Measurements from ENCODE around the gene CCDC120. TPM values are rescaled to one million over a fixed set of nuclear protein-coding genes. Genes with fewer than 3 reads are reported as not detected.

CCDC120 gene
- total RNA-seq, 3 donors from 2014 or later, result 0.80 to 6.3 (median 4.3) TPM

DNA sequence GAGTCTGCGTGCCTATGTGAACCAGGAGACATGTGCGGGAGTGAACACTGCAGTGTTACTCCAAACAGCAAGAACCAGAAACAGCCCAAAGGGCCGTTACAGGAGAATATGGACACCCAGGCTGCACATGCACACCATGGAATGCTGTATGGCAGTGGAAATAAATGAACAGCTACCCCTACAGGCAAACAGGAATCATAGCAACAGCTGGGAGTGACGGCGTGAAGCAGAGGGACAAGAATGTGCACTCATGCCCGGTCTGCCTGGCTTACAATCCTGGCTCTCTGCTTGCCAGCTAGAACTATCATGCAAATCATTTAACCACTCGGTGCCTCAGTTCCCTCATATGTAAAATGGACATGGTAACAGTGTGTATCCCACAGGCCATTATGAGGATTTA is 48.1 kb downstream of the CCDC120 start:
- H3K9me3 ChIP-seq, result no peaks in the 10 kb centered on the region
- intact Hi-C loops (cut with DNase I; ENCODE audit: low total_unique reads), result no loop called here
- H3K4me1 ChIP-seq, result no peaks in the 10 kb centered on the region
- TF ChIP-seq, protein P1, sequence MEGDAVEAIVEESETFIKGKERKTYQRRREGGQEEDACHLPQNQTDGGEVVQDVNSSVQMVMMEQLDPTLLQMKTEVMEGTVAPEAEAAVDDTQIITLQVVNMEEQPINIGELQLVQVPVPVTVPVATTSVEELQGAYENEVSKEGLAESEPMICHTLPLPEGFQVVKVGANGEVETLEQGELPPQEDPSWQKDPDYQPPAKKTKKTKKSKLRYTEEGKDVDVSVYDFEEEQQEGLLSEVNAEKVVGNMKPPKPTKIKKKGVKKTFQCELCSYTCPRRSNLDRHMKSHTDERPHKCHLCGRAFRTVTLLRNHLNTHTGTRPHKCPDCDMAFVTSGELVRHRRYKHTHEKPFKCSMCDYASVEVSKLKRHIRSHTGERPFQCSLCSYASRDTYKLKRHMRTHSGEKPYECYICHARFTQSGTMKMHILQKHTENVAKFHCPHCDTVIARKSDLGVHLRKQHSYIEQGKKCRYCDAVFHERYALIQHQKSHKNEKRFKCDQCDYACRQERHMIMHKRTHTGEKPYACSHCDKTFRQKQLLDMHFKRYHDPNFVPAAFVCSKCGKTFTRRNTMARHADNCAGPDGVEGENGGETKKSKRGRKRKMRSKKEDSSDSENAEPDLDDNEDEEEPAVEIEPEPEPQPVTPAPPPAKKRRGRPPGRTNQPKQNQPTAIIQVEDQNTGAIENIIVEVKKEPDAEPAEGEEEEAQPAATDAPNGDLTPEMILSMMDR (IDR thresholded peaks at IDR 0.05), result peak in 1 of 3 donors; percentile 26
- TF ChIP-seq POLR2A (IDR thresholded peaks at IDR 0.05), result no peak
- TF ChIP-seq POLR2AphosphoS5 (IDR thresholded peaks at IDR 0.05), result no peak
- no peak overlapping the region for H3K27ac ChIP-seq
- H3K27me3 ChIP-seq, result peaks cover 0 to 12% of the 10 kb centered on the region in 2 donors
- H3K36me3 ChIP-seq, result no peaks in the 10 kb centered on the region
- no peak for DNase-seq (ENCODE audit: low spot score in 2 of 2)
- H3K4me3 ChIP-seq, result no peak overlapping the region

DNA sequence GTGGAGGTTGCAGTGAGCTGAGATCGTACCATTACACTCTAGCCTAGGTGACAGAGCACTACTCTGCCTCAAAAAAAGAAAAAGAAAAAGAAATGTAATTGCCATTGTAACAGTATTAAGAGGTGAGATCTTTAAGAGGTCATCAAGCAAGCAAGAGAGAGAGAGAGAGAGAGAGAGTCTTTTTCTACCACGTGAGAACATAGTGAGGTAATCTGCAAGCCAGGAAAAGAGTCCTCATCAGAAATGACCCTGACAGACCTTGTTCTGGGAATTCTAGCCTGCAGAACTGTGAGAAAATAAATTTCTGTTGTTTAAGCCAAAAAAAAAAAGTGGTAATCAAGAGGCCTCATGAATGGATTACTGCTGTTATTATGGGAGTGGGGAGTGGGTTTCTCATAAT is 49.8 kb downstream of the CCDC120 start:
- Histone ChIP-seq H3K27ac (no peak overlapping the region), H3K9me3 (no peaks in the 10 kb centered on the region), H3K27me3 (peaks cover 0 to 22% of the 10 kb centered on the region in 2 donors), H3K4me3 (no peak overlapping the region), H3K4me1 (no peaks in the 10 kb centered on the region), H3K36me3 (no peaks in the 10 kb centered on the region)
- intact Hi-C loops (cut with DNase I; ENCODE audit: low total_unique reads), result no loop called here
- no peak for TF ChIP-seq POLR2AphosphoS5 (IDR thresholded peaks at IDR 0.05)
- TF ChIP-seq, protein P1 (IDR thresholded peaks at IDR 0.05), result no peak
- TF ChIP-seq POLR2A (IDR thresholded peaks at IDR 0.05), result no peak
- DNase-seq (ENCODE audit: low spot score in 2 of 2), result no peak

DNA sequence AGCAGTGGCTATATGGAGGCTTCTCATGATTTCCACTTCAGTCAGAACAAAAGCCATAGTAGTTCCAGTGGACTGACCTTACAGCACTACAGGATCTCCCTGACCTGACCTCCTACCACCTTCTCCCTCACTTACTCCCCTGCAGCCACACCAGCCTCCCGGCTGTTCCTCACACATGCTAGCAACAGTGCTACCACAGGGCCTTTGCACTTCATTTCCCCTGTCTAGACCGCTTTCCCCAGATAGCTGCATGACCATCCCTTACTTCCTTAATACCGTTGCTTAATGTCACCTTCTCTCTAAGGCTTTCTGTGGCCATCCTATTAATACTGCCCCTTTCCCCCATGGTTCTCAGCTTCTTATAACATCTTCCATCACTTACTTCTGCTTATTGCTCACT is 51.6 kb downstream of the CCDC120 start:
- no peaks in the 10 kb centered on the region for H3K4me1 ChIP-seq
- intact Hi-C loops (cut with DNase I; ENCODE audit: low total_unique reads), result loop anchor here (5.0 kb wide), 1 partner anchor 977 kb away; no protein-coding TSS in a partner anchor

DNA sequence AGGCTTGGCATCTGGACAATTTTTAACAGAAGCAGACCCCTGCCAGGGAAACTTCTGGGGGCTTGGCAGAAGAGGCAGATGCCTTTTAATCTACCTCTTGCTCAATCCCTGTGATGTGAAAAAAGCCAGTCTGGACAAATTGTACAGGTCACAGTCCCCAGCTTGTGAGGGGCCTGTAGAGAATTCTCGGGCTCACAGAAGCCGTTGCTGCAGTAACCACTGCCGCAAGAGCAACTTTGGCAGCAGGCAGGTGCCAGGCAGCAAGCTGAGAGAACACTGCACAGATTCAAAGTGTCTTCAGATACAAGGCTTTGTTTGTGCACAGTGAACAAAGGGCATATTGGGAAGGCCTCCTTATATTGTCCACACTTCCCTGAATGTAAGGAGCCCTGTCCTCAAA is 53.0 kb downstream of the CCDC120 start:
- H3K9me3 ChIP-seq, result no peaks in the 10 kb centered on the region
- no peaks in the 10 kb centered on the region for H3K4me1 ChIP-seq
- H3K27ac ChIP-seq, result peak overlapping the region; percentile 40 to 62
- DNase-seq (ENCODE audit: low spot score in 2 of 2), result peak in 1 of 2 donors; percentile 26
- H3K27me3 ChIP-seq, result peaks cover 0 to 18% of the 10 kb centered on the region in 2 donors
- no peaks in the 10 kb centered on the region for H3K36me3 ChIP-seq
- intact Hi-C loops (cut with DNase I; ENCODE audit: low total_unique reads), result loop anchor here (5.0 kb wide), 1 partner anchor 976 kb away; no protein-coding TSS in a partner anchor
- H3K4me3 ChIP-seq, result no peak overlapping the region
- TF ChIP-seq, protein P1 (IDR thresholded peaks at IDR 0.05), result no peak
- TF ChIP-seq POLR2AphosphoS5 (IDR thresholded peaks at IDR 0.05), result no peak
- no peak for TF ChIP-seq POLR2A (IDR thresholded peaks at IDR 0.05)

More for the DNA sequence above, 51.6 kb downstream of the CCDC120 start:
- Histone ChIP-seq H3K4me3 (no peak overlapping the region), H3K27me3 (peaks cover 0 to 22% of the 10 kb centered on the region in 2 donors), H3K9me3 (no peaks in the 10 kb centered on the region), H3K36me3 (no peaks in the 10 kb centered on the region), H3K27ac (no peak overlapping the region)
- DNase-seq (ENCODE audit: low spot score in 2 of 2), result no peak
- TF ChIP-seq, protein P1 (IDR thresholded peaks at IDR 0.05), result no peak
- TF ChIP-seq POLR2A (IDR thresholded peaks at IDR 0.05) (no peak), POLR2AphosphoS5 (IDR thresholded peaks at IDR 0.05) (no peak)

DNA sequence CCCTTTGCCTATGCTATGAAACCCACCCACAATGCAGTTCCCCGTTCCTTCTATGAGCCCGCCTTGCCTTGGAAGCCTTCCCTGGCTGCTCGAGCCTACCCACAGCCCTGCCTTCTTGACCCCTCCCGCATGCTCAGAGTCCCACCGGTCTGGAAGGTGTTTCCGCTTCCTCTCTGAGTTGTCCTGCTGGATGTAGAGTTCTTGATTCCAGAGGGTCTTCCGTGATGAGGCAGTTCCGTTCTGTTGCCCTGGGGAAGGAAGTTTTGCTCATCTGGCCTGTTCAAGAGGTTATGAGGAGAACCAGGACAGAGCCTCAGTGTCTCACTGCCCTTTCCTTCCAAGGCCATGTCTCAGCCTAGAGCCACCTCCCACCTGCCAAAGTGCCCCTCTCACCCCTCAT is 57.3 kb downstream of the CCDC120 start:
- no peak for DNase-seq (ENCODE audit: low spot score in 2 of 2)
- Histone ChIP-seq H3K27ac (no peak overlapping the region), H3K9me3 (no peaks in the 10 kb centered on the region), H3K27me3 (peaks cover 0 to 10% of the 10 kb centered on the region in 2 donors), H3K4me3 (no peak overlapping the region), H3K36me3 (no peaks in the 10 kb centered on the region), H3K4me1 (no peaks in the 10 kb centered on the region)
- TF ChIP-seq, protein P1 (IDR thresholded peaks at IDR 0.05), result no peak
- TF ChIP-seq POLR2A (IDR thresholded peaks at IDR 0.05) (no peak), POLR2AphosphoS5 (IDR thresholded peaks at IDR 0.05) (no peak)
- intact Hi-C loops (cut with DNase I; ENCODE audit: low total_unique reads), result no loop called here
